Measurements from ENCODE around the gene PDE11A.

GRCh38 chr2:178057179-178057680 is 15.3 kb downstream of the PDE11A start:
- TF ChIP-seq POLR2A (IDR thresholded peaks at IDR 0.05): no peak
- TF ChIP-seq CTCF (IDR thresholded peaks at IDR 0.05): no peak

Measured in adrenal gland (tissue), 5 donors.